Tibial nerve (tissue), 3 donors: ENCODE results near the gene NUAK2.
A peak's percentile ranks its signal among the peaks of the same experiment; 100 is the strongest.

Experiments used
- CTCF ChIP-seq, 5 experiments: fragments of 200-600 bp in 3 of 5; fragments of 450-650 bp in 2 of 5; sonication (generic) in 3 of 5; IDR thresholded peaks; one replicate each; pipeline ENCODE4 v1.5.1; 2016 to 2019; ENCODE audit warnings: antibody characterized with exemption in 5 of 5, mild to moderate bottlenecking in 3 of 5, moderate library complexity in 2 of 5
- POLR2A ChIP-seq, 2 donors: fragments of 450-650 bp; IDR thresholded peaks; one replicate each; pipeline ENCODE4 v1.6.1; 2017; ENCODE audit warnings: antibody characterized with exemption in 2 of 2, mild to moderate bottlenecking in 2 of 2, moderate library complexity in 2 of 2

- no peak for TF ChIP-seq POLR2A (IDR thresholded peaks at IDR 0.05)
- TF ChIP-seq CTCF (IDR thresholded peaks at IDR 0.05): peak; percentile 68 to 87 (median 83)
Measured at GRCh38 chr1:205325334-205325884, 3.9 kb upstream of the NUAK2 start.
